Activated CD8-positive, alpha-beta memory T cell treated with anti-CD3 and anti-CD28 coated beads, Interleukin-2, amount 50 U/mL, for 1 hour (primary cell): ENCODE measurements around the gene ATP1A1.
A peak's percentile ranks its signal among the peaks of the same experiment; 100 is the strongest.

Source experiments
- DNase-seq: peaks from one replicate; pipeline ENCODE4 v3.0.0-alpha.2; 2020; ENCODE audit errors: extremely low read depth

ATP1A1 gene

DNA sequence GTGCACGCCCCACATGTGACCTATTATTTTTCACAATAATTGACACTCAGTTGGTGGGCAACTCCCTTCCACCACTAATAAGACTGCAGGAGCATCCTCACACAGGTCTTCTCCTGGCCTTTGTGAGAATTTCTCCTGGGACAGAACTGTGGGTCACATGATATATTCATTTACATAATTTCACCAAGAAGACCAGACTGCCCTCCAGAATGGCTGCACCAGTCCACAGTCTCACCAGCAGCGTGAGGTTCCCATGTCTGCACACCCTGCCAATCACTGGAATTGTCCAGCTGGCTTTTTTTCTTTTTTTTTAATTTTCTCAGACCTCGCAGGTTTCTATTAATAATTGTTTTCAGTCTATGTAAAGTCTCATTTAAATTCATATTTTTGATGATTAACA lies 41.3 kb downstream of the ATP1A1 start:
- no peak for DNase-seq

DNA sequence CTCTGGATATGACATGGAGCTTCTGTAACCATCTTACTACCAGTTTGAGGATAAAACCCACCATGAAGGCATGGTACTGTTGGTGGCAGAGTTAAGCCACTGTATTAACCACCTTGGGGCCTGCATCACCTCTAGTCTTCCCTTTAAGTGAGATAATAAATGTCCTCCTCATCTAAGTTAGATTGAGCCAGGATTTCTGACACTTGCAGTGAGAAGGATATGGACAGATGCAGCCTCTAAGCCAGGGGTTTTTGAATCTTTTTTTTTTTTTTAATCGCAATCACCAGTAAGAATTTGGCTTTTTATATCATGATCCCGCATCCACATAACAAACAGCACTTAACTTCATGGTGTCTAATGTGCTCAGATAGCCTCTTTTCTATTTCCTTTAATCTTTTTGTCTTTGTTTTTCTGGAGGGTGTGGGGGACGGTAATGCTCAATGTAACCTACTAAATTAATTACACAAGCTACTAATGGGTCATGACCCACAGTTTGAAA lies 42.2 kb downstream of the ATP1A1 start:
- no peak for DNase-seq

- no peak for DNase-seq
Measured at GRCh38 chr1:116415699-116416533, 42.9 kb downstream of the ATP1A1 start.

DNA sequence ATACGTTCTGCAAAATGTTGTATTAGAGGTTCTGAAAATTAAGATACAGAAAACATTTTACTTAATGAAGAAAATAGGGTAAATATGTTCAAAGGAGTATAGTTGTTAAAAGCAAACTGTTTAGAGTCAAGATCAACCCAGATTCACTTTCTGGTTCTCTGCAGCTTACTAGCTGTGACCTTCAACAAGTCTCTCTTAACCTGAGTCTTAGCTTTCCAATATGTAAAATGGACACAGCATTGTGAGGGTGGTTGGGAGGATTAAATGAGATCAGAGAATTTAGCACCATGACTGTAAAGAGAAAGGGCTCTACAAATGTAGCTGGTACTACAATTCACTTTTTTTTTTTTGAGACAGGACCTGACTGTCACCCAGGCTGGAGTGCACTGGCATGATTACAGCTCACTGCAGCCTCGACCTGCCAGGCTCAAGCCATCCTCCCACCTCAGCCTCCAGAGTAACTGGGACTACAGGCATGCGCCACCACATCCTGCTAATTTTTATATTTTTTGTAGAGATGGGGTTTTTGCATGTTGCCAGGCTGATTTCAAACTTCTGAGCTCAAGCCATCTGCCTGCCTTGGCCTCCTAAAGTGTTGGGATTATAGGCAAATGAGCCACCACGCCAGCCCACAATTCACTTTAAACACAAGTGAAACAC lies 43.9 kb downstream of the ATP1A1 start:
- DNase-seq = no peak

DNA sequence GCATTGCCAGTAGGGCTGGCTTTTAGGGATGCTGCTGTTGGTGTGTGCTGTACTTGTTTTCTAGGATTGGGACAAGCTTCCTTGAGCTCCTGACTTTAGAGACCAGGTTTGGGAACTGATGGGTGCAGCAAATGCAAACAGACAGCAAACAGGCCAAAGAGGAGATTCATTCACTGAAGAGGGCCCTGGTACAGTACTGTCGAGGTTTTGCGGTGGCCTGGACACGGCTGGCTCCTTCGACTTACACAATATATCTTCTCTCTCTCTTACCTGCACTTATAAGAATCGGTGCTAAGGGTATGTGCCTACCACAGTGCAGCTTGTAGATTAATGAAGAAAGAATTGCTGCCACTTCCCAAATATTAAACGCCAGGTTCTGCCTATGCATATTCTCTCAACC lies 44.6 kb downstream of the ATP1A1 start:
- DNase-seq = no peak

GRCh38 chr1:116418091-116418830 lies 45.2 kb downstream of the ATP1A1 start:
- DNase-seq = peak; percentile 60

DNA sequence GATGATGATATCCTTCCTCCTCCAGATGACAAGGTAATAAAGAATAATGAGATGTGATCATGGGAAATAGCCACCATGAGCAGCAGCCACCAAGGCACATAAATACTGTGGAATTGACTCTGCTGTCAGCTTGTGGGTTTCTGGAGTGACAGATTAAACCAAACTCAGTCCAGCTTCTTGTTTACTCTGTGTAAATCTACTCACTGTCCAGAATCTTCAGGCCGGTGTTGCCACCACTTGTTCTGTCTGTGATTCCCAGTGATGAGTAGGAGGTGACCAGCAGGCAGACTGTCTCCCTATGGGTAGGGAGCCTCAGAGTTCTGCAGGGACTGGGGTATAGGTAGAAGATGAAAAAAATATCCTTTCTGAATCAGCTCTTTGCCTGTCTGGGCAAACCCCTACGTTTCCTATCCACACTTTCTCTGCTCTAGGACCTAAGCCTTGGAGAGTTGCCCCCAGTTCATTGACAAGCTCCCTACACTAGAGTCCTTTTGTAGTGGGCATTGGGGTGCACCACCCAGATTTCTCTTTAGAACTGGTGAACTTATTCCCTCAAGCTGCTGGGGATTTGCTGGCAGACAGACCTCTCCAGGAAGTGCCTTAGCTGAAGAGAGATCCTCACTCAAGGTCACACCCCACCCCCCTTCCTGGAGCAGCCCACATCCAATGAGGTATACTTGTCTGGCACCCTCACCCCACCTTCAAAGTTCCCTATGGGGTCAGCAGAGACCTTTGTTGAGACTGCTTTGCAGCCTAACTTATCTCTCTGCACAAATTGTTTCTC lies 47.6 kb downstream of the ATP1A1 start:
- DNase-seq = no peak

GRCh38 chr1:116424438-116424837 lies 51.4 kb downstream of the ATP1A1 start:
- DNase-seq = no peak

- DNase-seq = no peak
Measured at GRCh38 chr1:116424863-116425262, 51.8 kb downstream of the ATP1A1 start.

- DNase-seq = no peak
Measured at GRCh38 chr1:116425987-116426386, 52.9 kb downstream of the ATP1A1 start.

- DNase-seq = no peak
Measured at GRCh38 chr1:116426401-116426800, 53.4 kb downstream of the ATP1A1 start.

- DNase-seq = no peak
Measured at GRCh38 chr1:116428576-116428975, 55.5 kb downstream of the ATP1A1 start.

GRCh38 chr1:116429821-116430374 lies 56.9 kb downstream of the ATP1A1 start:
- no peak for DNase-seq

- no peak for DNase-seq
Measured at GRCh38 chr1:116431870-116432500, 58.9 kb downstream of the ATP1A1 start.

DNA sequence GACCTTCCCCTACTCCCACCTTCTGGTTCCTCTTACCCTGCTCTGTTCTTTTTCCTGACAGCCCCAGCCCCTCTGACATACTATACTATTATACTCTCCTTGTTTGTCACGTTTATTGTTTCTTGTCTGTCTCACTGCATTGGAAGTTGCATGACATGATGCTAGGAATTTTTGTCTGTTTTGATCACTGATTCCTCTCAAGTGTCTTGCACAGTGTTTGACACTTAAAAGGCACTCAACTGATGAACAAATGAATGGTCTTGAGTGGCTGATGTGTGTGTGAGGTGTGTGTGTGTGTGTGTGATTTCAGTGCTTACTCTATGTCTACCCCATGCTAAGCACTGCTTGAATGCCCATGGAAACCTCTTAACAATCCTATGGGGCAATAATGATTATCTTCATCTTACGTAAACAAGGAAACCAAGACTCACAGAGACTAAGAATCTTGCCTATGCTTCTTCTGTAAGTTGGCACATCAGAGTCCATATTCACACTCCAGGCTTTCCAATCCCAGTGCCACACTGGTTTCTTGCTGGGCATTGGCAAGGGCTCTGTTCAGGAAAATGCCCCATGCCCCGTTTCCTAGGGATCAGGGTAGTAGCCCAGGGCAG lies 59.7 kb downstream of the ATP1A1 start:
- DNase-seq = no peak

DNA sequence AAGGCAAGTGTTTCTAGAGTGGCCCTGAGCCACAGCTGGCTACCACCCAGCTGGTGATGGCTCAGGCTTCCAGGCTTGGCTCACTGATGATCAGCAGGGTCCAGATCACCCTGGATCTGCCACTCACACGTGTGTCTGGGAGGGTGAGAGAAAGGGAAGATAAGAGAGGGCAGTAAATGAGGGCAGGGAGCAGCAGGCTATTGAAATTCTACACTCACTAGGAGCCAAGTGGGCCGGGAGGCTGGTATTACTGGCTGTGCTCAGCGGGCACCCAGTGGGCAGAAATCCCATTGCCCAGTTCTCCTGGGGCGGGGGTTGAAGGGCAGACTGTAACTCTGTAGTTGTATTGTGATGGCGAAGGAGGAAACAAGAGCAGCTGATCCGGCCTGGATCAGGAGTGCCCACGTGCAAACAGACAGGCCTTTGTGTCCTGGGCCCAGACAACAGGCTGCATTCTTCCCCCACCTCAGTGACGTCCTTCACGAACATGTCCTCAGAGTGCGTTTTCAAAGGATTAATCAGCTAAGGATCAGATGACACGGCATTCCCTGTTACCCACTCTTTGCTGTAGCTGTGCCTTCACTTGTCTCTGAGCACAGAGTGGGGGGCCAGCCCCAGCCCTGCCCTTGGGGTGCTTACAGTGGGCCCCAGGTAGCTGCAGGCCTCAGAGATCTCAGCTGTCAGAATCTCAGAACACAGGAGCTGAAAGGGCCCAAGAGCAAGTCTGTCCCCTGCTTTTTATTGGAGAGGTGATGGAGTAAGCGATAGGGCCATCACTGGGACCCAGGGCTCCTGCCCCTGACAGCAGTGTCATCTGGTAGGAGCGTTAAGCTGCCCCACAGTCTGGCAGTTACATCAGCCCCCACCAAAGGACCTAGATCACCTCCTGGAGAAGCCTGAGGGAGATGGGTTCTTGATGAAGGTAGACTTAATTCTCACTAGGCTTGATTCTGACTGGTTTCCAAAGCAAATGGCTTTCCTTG lies 60.5 kb downstream of the ATP1A1 start:
- no peak for DNase-seq

DNA sequence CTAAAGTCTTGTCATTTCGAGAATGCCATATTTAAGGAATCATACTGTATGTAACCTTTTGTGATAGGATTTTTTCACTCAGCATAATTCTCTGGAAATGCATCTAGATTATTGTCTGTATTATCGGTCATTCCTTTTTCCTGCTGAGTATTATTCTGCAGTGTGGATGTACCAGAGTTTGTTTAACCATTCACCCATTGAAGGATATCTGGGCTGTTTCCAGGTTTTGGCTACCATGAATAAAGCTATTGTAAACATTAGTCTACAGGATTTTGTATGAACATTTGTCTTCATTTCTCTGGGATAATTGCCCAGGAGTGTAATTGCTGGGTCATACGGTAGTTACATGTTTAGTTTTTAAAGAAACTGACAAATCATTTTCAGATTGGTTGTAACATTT lies 61.8 kb downstream of the ATP1A1 start:
- DNase-seq = no peak

DNA sequence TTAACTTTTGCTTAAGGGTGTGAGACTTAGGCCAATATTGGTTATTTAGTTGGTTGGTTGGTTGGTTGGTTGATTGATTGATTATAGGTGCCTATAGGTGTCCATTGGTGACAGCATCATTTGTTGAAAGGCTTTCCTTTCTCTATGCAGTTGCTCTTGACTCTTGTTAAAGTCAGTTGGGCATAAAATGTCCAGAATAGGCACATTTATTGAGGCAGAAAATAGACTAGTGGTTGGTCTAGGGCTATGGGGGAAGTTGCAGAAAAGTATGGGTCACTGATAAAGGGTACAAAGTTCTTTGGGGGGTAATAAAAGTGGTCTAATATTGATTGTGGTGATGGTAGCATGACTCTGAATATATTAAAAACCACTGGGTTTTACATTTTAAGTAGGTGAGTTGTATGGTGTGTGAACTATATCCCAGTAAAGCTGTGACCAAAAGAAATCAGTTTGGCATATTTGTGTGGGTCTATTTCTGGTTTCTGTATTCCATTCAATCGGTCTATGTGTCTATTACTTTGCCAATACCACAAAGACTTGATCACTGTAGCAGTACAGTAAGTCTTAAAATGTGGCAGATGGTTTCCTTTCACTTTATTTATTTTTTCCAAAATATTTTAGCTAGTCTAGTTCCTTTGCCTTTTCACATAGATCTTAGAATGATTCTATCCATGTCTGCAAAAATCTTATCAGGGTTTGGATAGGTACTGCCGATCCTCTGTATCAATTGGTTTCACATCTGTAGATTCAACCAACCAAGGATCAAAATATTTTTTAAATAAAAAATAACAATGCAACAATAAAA lies 63.0 kb downstream of the ATP1A1 start:
- no peak for DNase-seq
